Spleen (tissue), 11 donors: ENCODE data around the gene ADGRD1. TPM values are rescaled to one million over a fixed set of nuclear protein-coding genes. Genes with fewer than 3 reads are reported as not detected.

Source experiments
- DNase-seq: peaks from one replicate; pipeline ENCODE4 v3.0.0-alpha.2; 2020
- H3K27ac ChIP-seq, 8 donors: fragments of 200-600 bp; sonication (generic) in 7 of 8; 1 replicate in 4 of 8; 2 replicates in 4 of 8; pipeline versions ENCODE4 v1.5.0 to v1.8.0; 2016 to 2021; ENCODE audit warnings: inconsistent platforms in 4 of 8, mild to moderate bottlenecking in 4 of 8, moderate library complexity in 1 of 8
- H3K27me3 ChIP-seq, 7 donors: fragments of 200-600 bp; sonication (generic) in 6 of 7; replicated peaks in 1 of 7; 1 replicate in 4 of 7; 2 replicates in 3 of 7; pipeline versions ENCODE4 v1.5.0 to v1.8.0; 2016 to 2021; ENCODE audit warnings: inconsistent platforms in 3 of 7, mild to moderate bottlenecking in 1 of 7
- H3K36me3 ChIP-seq, 6 donors: fragments of 200-600 bp; sonication (generic) in 5 of 6; 1 replicate in 4 of 6; 2 replicates in 2 of 6; pipeline versions ENCODE4 v1.5.0 to v1.8.0; 2016 to 2021; ENCODE audit warnings: inconsistent platforms in 2 of 6
- H3K4me1 ChIP-seq, 6 donors: fragments of 200-600 bp; sonication (generic) in 5 of 6; 1 replicate in 3 of 6; 2 replicates in 3 of 6; pipeline versions ENCODE4 v1.5.0 to v1.8.0; 2016 to 2021; ENCODE audit warnings: inconsistent platforms in 3 of 6
- H3K4me3 ChIP-seq, 8 donors: fragments of 200-600 bp; sonication (generic) in 7 of 8; 1 replicate in 4 of 8; 2 replicates in 4 of 8; pipeline versions ENCODE4 v1.5.0 to v1.8.0; 2016 to 2021; ENCODE audit warnings: inconsistent platforms in 4 of 8, mild to moderate bottlenecking in 4 of 8, moderate library complexity in 2 of 8
- H3K9me3 ChIP-seq, 8 donors: fragments of 200-600 bp; sonication (generic) in 7 of 8; 1 replicate in 4 of 8; 2 replicates in 4 of 8; pipeline versions ENCODE4 v1.5.0 to v1.8.0; 2016 to 2021; ENCODE audit warnings: inconsistent platforms in 4 of 8
- POLR2A ChIP-seq, 3 donors: fragments of 450-650 bp; IDR thresholded peaks; one replicate each; pipeline ENCODE4 v1.5.1; 2017; ENCODE audit warnings: antibody characterized with exemption in 3 of 3, mild to moderate bottlenecking in 1 of 3
- POLR2AphosphoS5 ChIP-seq, 3 donors: sonication (generic); formaldehyde crosslinking; IDR thresholded peaks; one replicate each; pipeline ENCODE4 v1.5.1; 2017; ENCODE audit warnings: antibody characterized with exemption in 3 of 3
- WGBS, 5 donors: extraction: QIAGEN DNeasy Blood & Tissue Kit in 3 of 5; methylation state at CpG; one replicate each; pipeline versions ENCODE4 v1.1.5 to v1.1.7; 2013 to 2018; 5-methylcytosine and 5-hydroxymethylcytosine counted together
- intact Hi-C: fragments of 100-400 bp; cut with DNase I; formaldehyde crosslinking; loops from one replicate; pipeline ENCODE4 v1.15.0; 2023; ENCODE audit warnings: low total_unique reads
- polyA plus RNA-seq, 3 donors: library from polyadenylated mRNA; stranded (reverse); fragments of 200-250 nt; gene quantifications; one replicate each; pipeline ENCODE4 v1.2.1, GENCODE V29; 2013
- total RNA-seq, 7 donors: library from RNA; depleted of rRNA in 3 of 7; stranded (reverse); fragments of >200 nt in 3 of 7; fragmentation: NEBNext Ultra II Directional in 4 of 7; extraction: Animal tissue kit (Norgen Biotek cat#: 25700) in 4 of 7; gene quantifications; one replicate each; pipeline versions ENCODE4 v1.1.0 to v1.2.1, GENCODE V29; 2016 to 2021
- TF ChIP-seq, protein P1 (sequence below), 11 experiments: fragments of 200-600 bp in 7 of 11; fragments of 450-650 bp in 4 of 11; sonication (generic) in 4 of 11; IDR thresholded peaks in 8 of 11; conservative IDR thresholded peaks in 3 of 11; 1 replicate in 7 of 11; 2 replicates in 4 of 11; pipeline versions ENCODE4 v1.4.0 to v1.8.0; 2016 to 2021; ENCODE audit warnings: antibody characterized with exemption in 11 of 11, inconsistent platforms in 4 of 11, mild to moderate bottlenecking in 1 of 11
- donor health status: healthy with polysubstance abuse.
- donor health status: DM: no; HTN: no; CAD: no; lungs with moderate emphysema.
- donor health status: DM: no; HTN: no; CAD: no.
- donor health status: Bipolar disorder and iron deficiency.
- donor health status: healthy.
- donor health status: DM: no; HTN: no; CAD: no.
- donor health status: DM: yes; HTN: yes; CAD: no.

The ADGRD1 gene
- total and polyA plus RNA-seq, 10 donors = 0.89 to 9.7 (median 4.8) TPM

DNA sequence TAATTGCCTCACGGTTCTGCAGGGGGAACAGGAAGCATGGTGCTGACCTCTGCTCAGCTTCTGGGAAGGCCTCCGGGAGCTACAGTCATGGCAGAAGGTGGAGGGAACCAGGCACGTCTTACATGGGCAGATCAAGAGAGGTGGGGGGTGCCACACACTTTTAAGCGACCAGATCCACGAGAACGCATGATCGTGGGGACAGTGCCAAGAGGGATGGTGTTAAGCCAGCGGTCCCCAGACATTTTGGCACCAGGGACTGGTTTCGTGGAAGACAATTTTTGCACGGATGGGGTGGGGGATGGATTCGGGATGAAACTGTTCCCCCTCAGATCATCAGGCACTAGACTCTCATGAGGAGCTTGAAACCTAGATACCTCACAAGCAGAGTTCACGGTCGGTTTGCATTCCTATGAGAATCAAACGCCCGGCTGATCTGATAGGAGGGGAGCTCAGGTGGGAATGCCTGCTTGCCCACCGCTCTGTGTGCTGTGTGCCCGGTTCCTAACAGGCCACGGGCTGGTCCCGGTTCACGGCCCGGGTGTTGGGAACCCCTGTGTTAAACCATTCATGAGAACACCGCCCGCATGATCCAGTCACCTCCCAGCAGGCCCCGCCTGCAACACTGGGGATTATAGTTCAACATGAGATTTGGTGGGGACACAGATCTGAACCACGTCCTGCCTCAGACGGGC, 96.9 kb downstream of the ADGRD1 start:
- intact Hi-C loops = no loop called here
- H3K27ac ChIP-seq = no peak overlapping the region
- H3K4me3 ChIP-seq = no peak overlapping the region
- no peaks in the 10 kb centered on the region for H3K4me1 ChIP-seq
- H3K9me3 ChIP-seq = no peaks in the 10 kb centered on the region
- WGBS, 5 donors = 83 to 92% (median 87%) methylated on average over 26 of the region's 26 CpGs
- H3K36me3 ChIP-seq = no peaks in the 10 kb centered on the region
- H3K27me3 ChIP-seq = peaks cover 0 to 28% (median 0%) of the 10 kb centered on the region in 7 donors
- no peak for TF ChIP-seq POLR2AphosphoS5 (IDR thresholded peaks at IDR 0.05)
- TF ChIP-seq, protein P1, sequence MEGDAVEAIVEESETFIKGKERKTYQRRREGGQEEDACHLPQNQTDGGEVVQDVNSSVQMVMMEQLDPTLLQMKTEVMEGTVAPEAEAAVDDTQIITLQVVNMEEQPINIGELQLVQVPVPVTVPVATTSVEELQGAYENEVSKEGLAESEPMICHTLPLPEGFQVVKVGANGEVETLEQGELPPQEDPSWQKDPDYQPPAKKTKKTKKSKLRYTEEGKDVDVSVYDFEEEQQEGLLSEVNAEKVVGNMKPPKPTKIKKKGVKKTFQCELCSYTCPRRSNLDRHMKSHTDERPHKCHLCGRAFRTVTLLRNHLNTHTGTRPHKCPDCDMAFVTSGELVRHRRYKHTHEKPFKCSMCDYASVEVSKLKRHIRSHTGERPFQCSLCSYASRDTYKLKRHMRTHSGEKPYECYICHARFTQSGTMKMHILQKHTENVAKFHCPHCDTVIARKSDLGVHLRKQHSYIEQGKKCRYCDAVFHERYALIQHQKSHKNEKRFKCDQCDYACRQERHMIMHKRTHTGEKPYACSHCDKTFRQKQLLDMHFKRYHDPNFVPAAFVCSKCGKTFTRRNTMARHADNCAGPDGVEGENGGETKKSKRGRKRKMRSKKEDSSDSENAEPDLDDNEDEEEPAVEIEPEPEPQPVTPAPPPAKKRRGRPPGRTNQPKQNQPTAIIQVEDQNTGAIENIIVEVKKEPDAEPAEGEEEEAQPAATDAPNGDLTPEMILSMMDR (IDR thresholded peaks at IDR 0.05 in 8 of 11, conservative IDR thresholded peaks at IDR 0.05 in 3 of 11) = no peak
- DNase-seq = peak; percentile 70

DNA sequence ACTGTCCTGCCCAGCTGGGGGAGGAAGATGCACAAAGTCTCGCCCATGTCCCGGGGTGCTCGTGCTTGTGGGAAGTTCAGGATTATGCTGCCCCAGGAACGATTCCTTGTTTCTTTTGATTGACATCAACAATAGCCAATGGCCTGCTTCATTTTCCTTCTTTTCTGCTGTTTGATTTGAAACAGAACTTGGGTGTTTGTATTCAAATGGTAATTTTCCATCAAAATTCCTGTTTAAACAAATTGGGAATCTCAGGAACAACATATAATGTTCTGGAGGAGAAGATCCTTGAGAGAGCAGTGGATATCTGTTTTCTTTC, 97.4 kb downstream of the ADGRD1 start:
- no peak for DNase-seq

DNA sequence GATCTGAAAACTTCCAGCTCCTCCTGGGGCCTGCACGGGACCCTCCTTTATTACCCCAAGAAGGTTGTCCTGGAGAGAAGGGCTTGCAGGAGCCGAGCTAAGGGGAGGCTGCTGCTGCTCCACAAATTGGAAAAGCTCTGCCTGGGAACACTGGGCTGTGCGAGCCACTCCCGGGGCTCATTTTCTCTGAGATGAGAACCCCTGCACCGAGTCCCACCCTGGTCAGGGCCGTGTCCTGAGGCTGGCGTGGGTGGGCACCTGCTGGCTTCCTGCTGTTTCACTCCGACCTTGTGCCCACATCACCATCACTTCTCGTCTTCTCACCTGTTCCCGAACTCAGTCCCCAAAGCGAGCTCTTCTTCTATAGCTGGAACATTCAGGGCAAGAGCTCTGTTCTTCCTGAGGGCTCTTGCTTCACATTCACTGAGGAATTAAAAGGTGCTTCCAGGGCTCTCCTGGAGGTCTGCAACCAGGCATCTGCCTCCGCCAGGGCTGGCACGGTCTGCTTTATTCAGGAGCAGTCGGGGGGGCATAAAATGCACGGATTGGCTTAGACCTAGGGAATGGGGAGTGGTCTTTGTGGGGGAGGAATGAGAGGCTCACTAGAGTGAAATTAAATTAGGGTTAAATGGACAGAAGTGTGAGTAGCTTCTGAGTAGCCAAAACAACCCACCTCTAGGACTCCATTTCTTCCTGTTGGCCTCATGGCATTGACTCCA, 98.5 kb downstream of the ADGRD1 start:
- no peak overlapping the region for H3K4me3 ChIP-seq
- no peaks in the 10 kb centered on the region for H3K36me3 ChIP-seq
- H3K27ac ChIP-seq = no peak overlapping the region
- H3K9me3 ChIP-seq = no peaks in the 10 kb centered on the region
- H3K27me3 ChIP-seq = peaks cover 0 to 37% (median 0%) of the 10 kb centered on the region in 7 donors
- 80 to 88% (median 85%) methylated on average over 14 to 15 of the region's 15 CpGs for WGBS, 5 donors
- TF ChIP-seq, protein P1 (IDR thresholded peaks at IDR 0.05 in 8 of 11, conservative IDR thresholded peaks at IDR 0.05 in 3 of 11) = no peak
- TF ChIP-seq POLR2A (IDR thresholded peaks at IDR 0.05) (no peak), POLR2AphosphoS5 (IDR thresholded peaks at IDR 0.05) (no peak)
- peak; percentile 53 for DNase-seq
- no peaks in the 10 kb centered on the region for H3K4me1 ChIP-seq
- intact Hi-C loops = no loop called here

More for the DNA sequence above, 97.4 kb downstream of the ADGRD1 start:
- H3K27ac ChIP-seq = no peak overlapping the region
- no peaks in the 10 kb centered on the region for H3K9me3 ChIP-seq
- H3K4me3 ChIP-seq = no peak overlapping the region
- TF ChIP-seq, protein P1 (IDR thresholded peaks at IDR 0.05 in 8 of 11, conservative IDR thresholded peaks at IDR 0.05 in 3 of 11) = no peak
- TF ChIP-seq POLR2AphosphoS5 (IDR thresholded peaks at IDR 0.05) (no peak), POLR2A (IDR thresholded peaks at IDR 0.05) (no peak)
- H3K27me3 ChIP-seq = peaks cover 0 to 29% (median 0%) of the 10 kb centered on the region in 7 donors
- intact Hi-C loops = no loop called here
- no peaks in the 10 kb centered on the region for H3K4me1 ChIP-seq
- 78 to 95% (median 89%) methylated on average over 4 of the region's 4 CpGs for WGBS, 5 donors
- H3K36me3 ChIP-seq = no peaks in the 10 kb centered on the region

DNA sequence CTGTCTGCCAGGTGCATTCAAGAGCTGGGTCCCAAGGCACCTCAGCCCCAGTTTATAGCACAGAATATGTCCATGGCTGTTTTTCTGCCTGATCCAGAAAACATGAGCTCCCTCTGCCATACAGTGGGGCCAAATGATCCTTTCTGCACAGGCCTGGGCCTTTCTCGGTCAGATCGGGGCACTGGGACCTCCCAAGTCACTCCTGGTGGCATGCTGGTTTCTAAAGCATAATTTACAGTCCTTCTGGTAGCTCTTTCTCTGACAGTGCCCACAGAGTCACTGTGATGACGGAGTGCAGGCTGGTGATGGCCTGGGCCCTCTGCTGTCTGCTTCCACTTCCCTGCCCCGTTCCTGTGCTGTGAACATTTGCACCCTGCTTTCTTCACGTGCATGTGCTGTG, 99.2 kb downstream of the ADGRD1 start:
- Histone ChIP-seq H3K9me3 (no peaks in the 10 kb centered on the region), H3K36me3 (no peaks in the 10 kb centered on the region), H3K27me3 (peaks cover 0 to 39% (median 0%) of the 10 kb centered on the region in 7 donors), H3K4me3 (no peak overlapping the region), H3K27ac (no peak overlapping the region), H3K4me1 (no peaks in the 10 kb centered on the region)
- intact Hi-C loops = no loop called here
- TF ChIP-seq POLR2A (IDR thresholded peaks at IDR 0.05) (no peak), POLR2AphosphoS5 (IDR thresholded peaks at IDR 0.05) (no peak)
- TF ChIP-seq, protein P1 (IDR thresholded peaks at IDR 0.05 in 8 of 11, conservative IDR thresholded peaks at IDR 0.05 in 3 of 11) = no peak
- peak; percentile 47 for DNase-seq
- WGBS, 5 donors = 79 to 90% (median 87%) methylated on average over 3 to 5 of the region's 5 CpGs
